IPS DF 4.7 (cell line): ENCODE data around the gene AGAP1.
"Not testable (repeated sequence)": the region's sequence is repeated elsewhere in the genome, so short reads cannot be mapped to it uniquely, and the experiment has no call there.

ENCODE experiments used
- DNase-seq: peaks from one replicate; pipeline ENCODE4 v3.0.0-alpha.2; 2013; ENCODE audit warnings: low spot score; ENCODE audit errors: extremely low read depth

AGAP1 gene

GRCh38 chr2:235934059-235934773 is 440.4 kb downstream of the AGAP1 start:
- no peak for DNase-seq

GRCh38 chr2:235934774-235935484 is 441.1 kb downstream of the AGAP1 start:
- DNase-seq: no peak

- DNase-seq: no peak
Measured at GRCh38 chr2:235935773-235936172, 441.9 kb downstream of the AGAP1 start.

- peak; percentile 33 for DNase-seq
Measured at GRCh38 chr2:235936493-235936892, 442.6 kb downstream of the AGAP1 start.

- no peak for DNase-seq
Measured at GRCh38 chr2:235937087-235937486, 443.2 kb downstream of the AGAP1 start.

GRCh38 chr2:235937526-235937925 is 443.7 kb downstream of the AGAP1 start:
- no peak for DNase-seq

GRCh38 chr2:235937936-235938335 is 444.1 kb downstream of the AGAP1 start:
- DNase-seq: no peak

GRCh38 chr2:235938611-235939010 is 444.8 kb downstream of the AGAP1 start:
- DNase-seq: no peak

- no peak for DNase-seq
Measured at GRCh38 chr2:235939471-235939870, 445.6 kb downstream of the AGAP1 start.

- no peak for DNase-seq
Measured at GRCh38 chr2:235940330-235940729, 446.5 kb downstream of the AGAP1 start.

- DNase-seq: no peak
Measured at GRCh38 chr2:235944591-235944990, 450.7 kb downstream of the AGAP1 start.

- no peak for DNase-seq
Measured at GRCh38 chr2:235945608-235946140, 451.8 kb downstream of the AGAP1 start.

- DNase-seq: no peak
Measured at GRCh38 chr2:235946590-235946989, 452.7 kb downstream of the AGAP1 start.

- DNase-seq: not testable (repeated sequence)
Measured at GRCh38 chr2:235947055-235947454, 453.2 kb downstream of the AGAP1 start.

GRCh38 chr2:235949567-235950472 is 456.0 kb downstream of the AGAP1 start:
- no peak for DNase-seq

GRCh38 chr2:235950473-235950809 is 456.6 kb downstream of the AGAP1 start:
- DNase-seq: no peak

- DNase-seq: no peak
Measured at GRCh38 chr2:235951493-235951892, 457.6 kb downstream of the AGAP1 start.

GRCh38 chr2:235951982-235952381 is 458.1 kb downstream of the AGAP1 start:
- DNase-seq: no peak

GRCh38 chr2:235952714-235953113 is 458.9 kb downstream of the AGAP1 start:
- no peak for DNase-seq

GRCh38 chr2:235954281-235954680 is 460.4 kb downstream of the AGAP1 start:
- DNase-seq: no peak

GRCh38 chr2:235954888-235955480 is 461.1 kb downstream of the AGAP1 start:
- DNase-seq: no peak
